ENCODE results near the gene TIMM8A. TPM values are rescaled to one million over a fixed set of nuclear protein-coding genes. Genes with fewer than 3 reads are reported as not detected.

The TIMM8A gene, protein sequence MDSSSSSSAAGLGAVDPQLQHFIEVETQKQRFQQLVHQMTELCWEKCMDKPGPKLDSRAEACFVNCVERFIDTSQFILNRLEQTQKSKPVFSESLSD
- 10 to 100 TPM in 2 of 4 donors, 1 to 10 TPM in 2; 3.8 to 23.5 (median 10.4) TPM for polyA plus RNA-seq
- long read RNA-seq, donor 1, transcript TIMM8A-205 (2 exons, 1,194 nt) = major isoform, 18 of 23 reads
- long read RNA-seq, donor 1, partial matches to known transcripts = 5 of 23 reads
- long read RNA-seq, donor 1, other reads (novel, unspliced or antisense) = 0 of 23 reads
- long read RNA-seq, donor 2, partial matches to known transcripts = 0 of 3 reads
- long read RNA-seq, donor 2, other reads (novel, unspliced or antisense) = 0 of 3 reads
- long read RNA-seq, donor 3, transcript TIMM8A-205 (2 exons, 1,194 nt) = major isoform, 8 of 10 reads
- long read RNA-seq, donor 3, partial matches to known transcripts = 0 of 10 reads
- long read RNA-seq, donor 3, other reads (novel, unspliced or antisense) = 0 of 10 reads
- long read RNA-seq, donor 4 = 0 reads
- long read RNA-seq, donor 5, transcript TIMM8A-205 (2 exons, 1,194 nt) = major isoform, 5 of 5 reads
- long read RNA-seq, donor 5, partial matches to known transcripts = 0 of 5 reads
- long read RNA-seq, donor 5, other reads (novel, unspliced or antisense) = 0 of 5 reads
- long read RNA-seq, donor 6, transcript TIMM8A-205 (2 exons, 1,194 nt) = major isoform, 6 of 6 reads
- long read RNA-seq, donor 6, partial matches to known transcripts = 0 of 6 reads
- long read RNA-seq, donor 6, other reads (novel, unspliced or antisense) = 0 of 6 reads
- long read RNA-seq, donor 7, transcript TIMM8A-205 (2 exons, 1,194 nt) = major isoform, 9 of 10 reads
- long read RNA-seq, donor 7, partial matches to known transcripts = 0 of 10 reads
- long read RNA-seq, donor 7, other reads (novel, unspliced or antisense) = 0 of 10 reads
- long read RNA-seq, donor 8 = 0 reads
- long read RNA-seq, donor 9, partial matches to known transcripts = 0 of 1 reads
- long read RNA-seq, donor 9, other reads (novel, unspliced or antisense) = 0 of 1 reads
- long read RNA-seq, donor 10, transcript TIMM8A-205 (2 exons, 1,194 nt) = major isoform, 6 of 7 reads
- long read RNA-seq, donor 10, partial matches to known transcripts = 0 of 7 reads
- long read RNA-seq, donor 10, other reads (novel, unspliced or antisense) = 0 of 7 reads

GRCh38 chrX:101348452-101349192 lies at the start of gene TIMM8A:
TIMM8A (minus strand) TSS chrX:101348742; CDS start chrX:101348664, 78 bp downstream.
- FAIRE-seq (no peak), DNase-seq (peak; percentile 82 to 86)
- H3K27ac ChIP-seq (ENCODE audit: low read depth in 1 of 3, low read length in 2 of 3) = peak within 1 kb of the TSS in 2 of 3 donors; percentile 87 to 89
- WGBS, 3 donors = 0 to 34% (median 14%) methylated on average over 38 to 55 of the region's 55 CpGs
- H3K27me3 ChIP-seq (ENCODE audit: control insufficient read depth in 3 of 3, insufficient read depth in 3 of 3, low read length in 3 of 3) = no peaks in the 10 kb centered on the region
- H3K4me3 ChIP-seq (ENCODE audit: low read depth in 1 of 3, low read length in 3 of 3) = peak within 1 kb of the TSS; percentile 47 to 77 (median 64)
- no peaks in the 10 kb centered on the region for H3K9me3 ChIP-seq (ENCODE audit: control insufficient read depth in 2 of 2, insufficient read depth in 1 of 2, low read depth in 1 of 2, low read length in 1 of 2)
- H3K4me1 ChIP-seq (ENCODE audit: control insufficient read depth in 3 of 3, insufficient read depth in 2 of 3, low read depth in 1 of 3, low read length in 2 of 3) = no peaks in the 10 kb centered on the region
- H3K36me3 ChIP-seq (ENCODE audit: control insufficient read depth in 3 of 3, insufficient read depth in 2 of 3, low read depth in 1 of 3, low read length in 3 of 3) = no peaks in the 10 kb centered on the region

DNA sequence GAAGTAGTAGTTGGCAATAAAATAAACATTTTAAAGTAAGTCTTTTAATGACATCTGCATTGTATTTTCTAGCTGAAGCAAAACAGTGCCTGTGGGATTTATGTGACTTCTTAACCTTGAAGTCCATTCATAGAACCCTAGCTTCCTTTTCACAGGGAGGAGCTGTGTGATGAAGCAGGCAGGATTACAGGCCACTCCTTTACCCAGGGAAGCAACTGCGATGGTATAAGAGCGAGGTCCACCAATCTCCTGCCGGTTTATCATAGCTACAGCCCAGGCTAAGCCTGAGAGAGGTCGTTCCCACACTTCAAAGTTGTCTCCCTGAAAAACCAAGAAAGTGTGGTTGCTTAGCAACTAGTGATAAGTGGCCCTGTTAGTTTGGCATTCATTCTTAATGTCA lies 49.2 kb upstream of the TIMM8A start:
- DNase-seq (peak in 1 of 2 donors; percentile 24), FAIRE-seq (no peak)
- H3K36me3 ChIP-seq (ENCODE audit: control insufficient read depth in 3 of 3, insufficient read depth in 2 of 3, low read depth in 1 of 3, low read length in 3 of 3) = peaks cover 0 to 27% (median 3%) of the 10 kb centered on the region in 3 donors
- no peak overlapping the region for H3K4me3 ChIP-seq (ENCODE audit: low read depth in 1 of 3, low read length in 3 of 3)
- H3K4me1 ChIP-seq (ENCODE audit: control insufficient read depth in 3 of 3, insufficient read depth in 2 of 3, low read depth in 1 of 3, low read length in 2 of 3) = no peaks in the 10 kb centered on the region
- H3K27me3 ChIP-seq (ENCODE audit: control insufficient read depth in 3 of 3, insufficient read depth in 3 of 3, low read length in 3 of 3) = no peaks in the 10 kb centered on the region
- WGBS, 3 donors = 3 to 35% (median 27%) methylated on average over 4 of the region's 4 CpGs
- H3K27ac ChIP-seq (ENCODE audit: low read depth in 1 of 3, low read length in 2 of 3) = peak overlapping the region in 1 of 3 donors; percentile 28
- no peaks in the 10 kb centered on the region for H3K9me3 ChIP-seq (ENCODE audit: control insufficient read depth in 2 of 2, insufficient read depth in 1 of 2, low read depth in 1 of 2, low read length in 1 of 2)

DNA sequence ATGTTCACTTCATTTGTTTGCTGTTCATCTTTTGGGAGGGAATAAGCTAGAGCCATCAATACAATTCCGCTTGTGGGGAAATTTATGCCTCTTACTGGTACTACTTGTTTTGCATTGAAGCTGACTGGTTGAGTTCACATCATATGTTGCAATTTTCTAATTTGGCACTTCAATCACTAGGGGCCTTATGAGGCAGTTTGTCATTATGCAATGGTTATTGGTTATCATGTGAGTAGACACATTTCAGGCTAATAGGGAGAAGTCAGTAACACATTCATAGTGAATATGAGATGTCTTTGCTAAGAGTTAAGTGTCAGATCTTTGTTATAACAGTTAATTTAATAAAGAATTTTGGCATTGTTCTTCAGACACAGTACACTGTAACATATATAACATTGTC lies 47.2 kb upstream of the TIMM8A start:
- Histone ChIP-seq H3K4me3 (ENCODE audit: low read depth in 1 of 3, low read length in 3 of 3) (no peak overlapping the region), H3K4me1 (ENCODE audit: control insufficient read depth in 3 of 3, insufficient read depth in 2 of 3, low read depth in 1 of 3, low read length in 2 of 3) (no peaks in the 10 kb centered on the region), H3K27ac (ENCODE audit: low read depth in 1 of 3, low read length in 2 of 3) (no peak overlapping the region), H3K9me3 (ENCODE audit: control insufficient read depth in 2 of 2, insufficient read depth in 1 of 2, low read depth in 1 of 2, low read length in 1 of 2) (no peaks in the 10 kb centered on the region), H3K36me3 (ENCODE audit: control insufficient read depth in 3 of 3, insufficient read depth in 2 of 3, low read depth in 1 of 3, low read length in 3 of 3) (peaks cover 0 to 21% (median 0%) of the 10 kb centered on the region in 3 donors), H3K27me3 (ENCODE audit: control insufficient read depth in 3 of 3, insufficient read depth in 3 of 3, low read length in 3 of 3) (no peaks in the 10 kb centered on the region)
- FAIRE-seq = no peak
- 85 to 91% (median 88%) methylated on average over 1 of the region's 1 CpG for WGBS, 3 donors
- no peak for DNase-seq

DNA sequence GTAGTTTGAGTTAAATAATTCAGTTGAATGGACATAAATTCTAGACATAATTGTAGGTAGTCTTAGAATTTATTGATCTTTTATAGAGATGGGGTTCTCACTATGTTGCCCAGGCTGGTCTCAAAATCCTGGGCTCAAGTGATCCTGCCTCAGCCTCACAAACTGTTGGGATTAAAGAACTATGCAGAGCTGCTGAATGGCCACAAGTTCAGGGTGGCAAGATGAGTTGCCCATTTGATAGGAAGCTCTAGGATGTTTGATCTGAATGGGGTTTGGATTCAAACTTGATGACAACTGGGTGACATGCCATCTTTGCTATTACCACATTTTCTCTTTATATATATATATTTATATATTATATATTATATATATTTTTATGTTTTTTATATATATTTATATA lies 45.8 kb upstream of the TIMM8A start:
- Histone ChIP-seq H3K27me3 (ENCODE audit: control insufficient read depth in 3 of 3, insufficient read depth in 3 of 3, low read length in 3 of 3) (no peaks in the 10 kb centered on the region), H3K9me3 (ENCODE audit: control insufficient read depth in 2 of 2, insufficient read depth in 1 of 2, low read depth in 1 of 2, low read length in 1 of 2) (no peaks in the 10 kb centered on the region), H3K36me3 (ENCODE audit: control insufficient read depth in 3 of 3, insufficient read depth in 2 of 3, low read depth in 1 of 3, low read length in 3 of 3) (peaks cover 0 to 16% (median 0%) of the 10 kb centered on the region in 3 donors), H3K4me1 (ENCODE audit: control insufficient read depth in 3 of 3, insufficient read depth in 2 of 3, low read depth in 1 of 3, low read length in 2 of 3) (peaks cover 0 to 3% (median 0%) of the 10 kb centered on the region in 3 donors), H3K27ac (ENCODE audit: low read depth in 1 of 3, low read length in 2 of 3) (no peak overlapping the region), H3K4me3 (ENCODE audit: low read depth in 1 of 3, low read length in 3 of 3) (no peak overlapping the region)
- DNase-seq = no peak
- no peak for FAIRE-seq

DNA sequence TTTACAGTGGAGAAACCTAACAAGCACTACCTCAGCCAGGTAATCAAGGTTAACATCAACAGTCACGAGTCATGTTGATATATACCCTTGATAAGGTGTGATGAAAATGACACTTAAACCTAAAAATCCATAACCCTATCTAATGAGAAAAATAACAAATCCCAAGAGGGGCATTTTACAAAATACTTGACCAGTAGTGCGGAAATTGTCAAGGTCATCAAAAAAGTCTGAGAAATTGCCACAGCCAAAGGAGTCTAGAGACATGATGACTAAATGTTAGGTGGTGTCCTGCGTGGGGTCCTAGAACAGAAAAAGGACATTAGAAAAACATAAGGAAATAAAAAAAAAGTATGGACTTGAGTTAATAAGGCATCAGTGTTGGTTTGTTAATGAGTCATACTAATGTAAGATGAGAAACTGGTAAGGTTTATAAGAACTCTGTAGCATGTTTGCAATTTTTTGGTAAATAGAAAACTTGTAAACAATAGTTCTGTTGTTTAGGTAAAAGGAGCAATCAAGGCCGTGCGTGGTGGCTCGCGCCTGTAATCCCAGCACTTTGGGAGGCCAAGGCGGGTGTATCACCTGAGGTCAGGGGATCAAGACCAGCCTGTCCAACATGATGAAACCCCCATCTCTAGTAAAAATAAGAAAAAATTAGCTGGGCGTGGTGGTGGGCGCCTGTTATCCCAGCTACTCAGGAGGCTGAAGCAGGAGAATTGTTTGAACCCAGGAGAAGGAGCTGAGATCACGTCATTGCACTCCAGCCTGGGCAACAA lies 45.2 kb upstream of the TIMM8A start:
- Histone ChIP-seq H3K36me3 (ENCODE audit: control insufficient read depth in 3 of 3, insufficient read depth in 2 of 3, low read depth in 1 of 3, low read length in 3 of 3) (peaks cover 0 to 15% (median 0%) of the 10 kb centered on the region in 3 donors), H3K9me3 (ENCODE audit: control insufficient read depth in 2 of 2, insufficient read depth in 1 of 2, low read depth in 1 of 2, low read length in 1 of 2) (no peaks in the 10 kb centered on the region), H3K27ac (ENCODE audit: low read depth in 1 of 3, low read length in 2 of 3) (no peak overlapping the region), H3K4me1 (ENCODE audit: control insufficient read depth in 3 of 3, insufficient read depth in 2 of 3, low read depth in 1 of 3, low read length in 2 of 3) (peaks cover 0 to 3% (median 0%) of the 10 kb centered on the region in 3 donors), H3K27me3 (ENCODE audit: control insufficient read depth in 3 of 3, insufficient read depth in 3 of 3, low read length in 3 of 3) (no peaks in the 10 kb centered on the region), H3K4me3 (ENCODE audit: low read depth in 1 of 3, low read length in 3 of 3) (no peak overlapping the region)
- no peak for DNase-seq
- FAIRE-seq = no peak
- WGBS, 3 donors = 73 to 79% (median 77%) methylated on average over 11 of the region's 11 CpGs

- Histone ChIP-seq H3K36me3 (ENCODE audit: control insufficient read depth in 3 of 3, insufficient read depth in 2 of 3, low read depth in 1 of 3, low read length in 3 of 3) (peaks cover 0 to 13% (median 0%) of the 10 kb centered on the region in 3 donors), H3K4me3 (ENCODE audit: low read depth in 1 of 3, low read length in 3 of 3) (peak overlapping the region in 2 of 3 donors; percentile 54 to 73), H3K27me3 (ENCODE audit: control insufficient read depth in 3 of 3, insufficient read depth in 3 of 3, low read length in 3 of 3) (no peaks in the 10 kb centered on the region), H3K9me3 (ENCODE audit: control insufficient read depth in 2 of 2, insufficient read depth in 1 of 2, low read depth in 1 of 2, low read length in 1 of 2) (no peaks in the 10 kb centered on the region), H3K27ac (ENCODE audit: low read depth in 1 of 3, low read length in 2 of 3) (peak overlapping the region in 2 of 3 donors; percentile 76 to 77), H3K4me1 (ENCODE audit: control insufficient read depth in 3 of 3, insufficient read depth in 2 of 3, low read depth in 1 of 3, low read length in 2 of 3) (peaks cover 0 to 3% (median 0%) of the 10 kb centered on the region in 3 donors)
- 10 to 43% (median 27%) methylated on average over 6 of the region's 6 CpGs for WGBS, 3 donors
- no peak for DNase-seq
- no peak for FAIRE-seq
Measured at GRCh38 chrX:101391831-101392230, 43.3 kb upstream of the TIMM8A start.
